EL (cell line): Measurements from ENCODE around the gene PIGL.

Experiments used
- DNase-seq: peaks from one replicate; pipeline ENCODE4 v3.0.0-alpha.2; 2016

Gene PIGL

GRCh38 chr17:16313139-16314090 lies 96.4 kb downstream of the PIGL start:
- DNase-seq, result no peak

GRCh38 chr17:16314189-16314588 lies 97.2 kb downstream of the PIGL start:
- peak; percentile 14 for DNase-seq

- DNase-seq, result no peak
These were observed 97.8 kb downstream of the PIGL start for GRCh38 chr17:16314859-16315258.

GRCh38 chr17:16319969-16320368 lies 103.0 kb downstream of the PIGL start:
- DNase-seq, result no peak

- DNase-seq, result peak; percentile 86
These were observed 105.6 kb downstream of the PIGL start for GRCh38 chr17:16322636-16323035.

GRCh38 chr17:16325964-16326363 lies 109.0 kb downstream of the PIGL start:
- DNase-seq, result no peak

- DNase-seq, result no peak
These were observed 110.0 kb downstream of the PIGL start for GRCh38 chr17:16327018-16327417.

- DNase-seq, result no peak
These were observed 112.0 kb downstream of the PIGL start for GRCh38 chr17:16328997-16329396.

- peak; percentile 44 for DNase-seq
These were observed 112.7 kb downstream of the PIGL start for GRCh38 chr17:16329519-16330271.

- no peak for DNase-seq
These were observed 121.4 kb downstream of the PIGL start for GRCh38 chr17:16338391-16338790.

- DNase-seq, result no peak
These were observed 122.4 kb downstream of the PIGL start for GRCh38 chr17:16339402-16339801.

GRCh38 chr17:16339959-16340358 lies 122.9 kb downstream of the PIGL start:
- DNase-seq, result no peak

GRCh38 chr17:16342979-16343378 lies 126.0 kb downstream of the PIGL start:
- DNase-seq, result peak; percentile 53

- DNase-seq, result no peak
These were observed 126.6 kb downstream of the PIGL start for GRCh38 chr17:16343569-16343968.

- no peak for DNase-seq
These were observed 128.6 kb downstream of the PIGL start for GRCh38 chr17:16345565-16345964.

- DNase-seq, result no peak
These were observed 129.8 kb downstream of the PIGL start for GRCh38 chr17:16346721-16347271.

GRCh38 chr17:16348586-16348985 lies 131.6 kb downstream of the PIGL start:
- no peak for DNase-seq

- no peak for DNase-seq
These were observed 132.4 kb downstream of the PIGL start for GRCh38 chr17:16349431-16349830.

GRCh38 chr17:16351831-16352230 lies 134.8 kb downstream of the PIGL start:
- peak; percentile 60 for DNase-seq

GRCh38 chr17:16352303-16352666 lies 135.3 kb downstream of the PIGL start:
- peak; percentile 61 for DNase-seq

- peak; percentile 50 for DNase-seq
These were observed 135.8 kb downstream of the PIGL start for GRCh38 chr17:16352667-16353316.

GRCh38 chr17:16353317-16354174 lies 136.5 kb downstream of the PIGL start, which contains the start of gene CENPV:
CENPV (minus strand) TSS chr17:16353469; CDS start chr17:16353436, 33 bp downstream.
- peak; percentile 58 for DNase-seq
